ENCODE data around the gene PTPN12.

- TF ChIP-seq CTCF (IDR thresholded peaks at IDR 0.05), result no peak
- no peak for TF ChIP-seq POLR2A (IDR thresholded peaks at IDR 0.05)
These were observed 121.8 kb downstream of the PTPN12 start for GRCh38 chr7:77658928-77659327.
